ENCODE measurements around the gene RBCK1.
"Not testable (repeated sequence)": the region's sequence is repeated elsewhere in the genome, so short reads cannot be mapped to it uniquely, and the experiment has no call there.

The RBCK1 gene

DNA sequence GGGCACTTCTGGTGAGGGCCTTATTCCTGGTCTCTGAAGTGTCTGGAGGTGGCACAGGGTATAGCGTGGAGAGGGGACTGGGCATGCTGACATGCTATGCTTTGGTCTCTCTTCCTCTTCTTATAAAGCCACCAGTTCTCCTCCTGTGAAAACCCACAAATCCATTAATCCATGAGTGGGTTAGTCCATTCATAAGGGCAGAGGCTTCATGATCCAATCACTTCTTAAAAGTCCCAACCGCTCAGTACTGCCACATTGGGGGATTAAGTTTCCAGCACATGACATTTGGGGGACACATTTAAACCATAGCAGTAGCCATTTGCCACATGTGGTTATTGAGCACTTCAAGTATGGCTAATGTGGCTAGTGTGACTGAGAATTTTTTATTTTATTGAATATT is 31.3 kb upstream of the RBCK1 start:
- Histone ChIP-seq H3K27ac (ENCODE audit: poor library complexity, severe bottlenecking) (no peak overlapping the region), H3K36me3 (ENCODE audit: low read depth) (peaks cover 6% of the 10 kb centered on the region), H3K27me3 (ENCODE audit: insufficient read depth, poor library complexity, severe bottlenecking) (no peaks in the 10 kb centered on the region), H3K9me3 (ENCODE audit: severe bottlenecking) (no peaks in the 10 kb centered on the region), H3K4me1 (ENCODE audit: insufficient read depth, poor library complexity, severe bottlenecking) (peaks cover 44% of the 10 kb centered on the region), H3K4me3 (ENCODE audit: severe bottlenecking) (no peak overlapping the region)
- ATAC-seq (ENCODE audit: low read depth) = no peak
- no peak for DNase-seq (ENCODE audit: low spot score)
- TF ChIP-seq, protein P1, sequence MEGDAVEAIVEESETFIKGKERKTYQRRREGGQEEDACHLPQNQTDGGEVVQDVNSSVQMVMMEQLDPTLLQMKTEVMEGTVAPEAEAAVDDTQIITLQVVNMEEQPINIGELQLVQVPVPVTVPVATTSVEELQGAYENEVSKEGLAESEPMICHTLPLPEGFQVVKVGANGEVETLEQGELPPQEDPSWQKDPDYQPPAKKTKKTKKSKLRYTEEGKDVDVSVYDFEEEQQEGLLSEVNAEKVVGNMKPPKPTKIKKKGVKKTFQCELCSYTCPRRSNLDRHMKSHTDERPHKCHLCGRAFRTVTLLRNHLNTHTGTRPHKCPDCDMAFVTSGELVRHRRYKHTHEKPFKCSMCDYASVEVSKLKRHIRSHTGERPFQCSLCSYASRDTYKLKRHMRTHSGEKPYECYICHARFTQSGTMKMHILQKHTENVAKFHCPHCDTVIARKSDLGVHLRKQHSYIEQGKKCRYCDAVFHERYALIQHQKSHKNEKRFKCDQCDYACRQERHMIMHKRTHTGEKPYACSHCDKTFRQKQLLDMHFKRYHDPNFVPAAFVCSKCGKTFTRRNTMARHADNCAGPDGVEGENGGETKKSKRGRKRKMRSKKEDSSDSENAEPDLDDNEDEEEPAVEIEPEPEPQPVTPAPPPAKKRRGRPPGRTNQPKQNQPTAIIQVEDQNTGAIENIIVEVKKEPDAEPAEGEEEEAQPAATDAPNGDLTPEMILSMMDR (IDR thresholded peaks at IDR 0.05; ENCODE audit: poor library complexity, severe bottlenecking) = no peak

DNA sequence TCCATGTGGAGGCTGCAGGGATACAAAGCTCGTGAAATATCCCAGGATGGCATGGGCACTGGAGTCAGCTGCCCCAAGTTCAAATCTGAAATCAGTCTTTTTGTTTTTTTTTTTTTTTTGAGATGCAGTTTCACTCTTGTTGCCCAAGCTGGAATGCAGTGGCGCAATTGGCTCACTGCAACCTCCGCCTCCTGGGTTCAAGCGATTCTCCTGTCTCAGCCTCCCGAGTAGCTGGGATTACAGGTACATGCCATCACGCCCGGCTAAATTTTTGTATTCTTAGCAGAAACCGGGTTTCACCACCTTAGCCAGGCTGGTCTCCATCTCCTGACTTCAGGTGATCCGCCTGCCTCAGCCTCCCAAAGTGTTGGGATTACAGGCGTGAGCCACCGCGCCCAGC is 30.5 kb upstream of the RBCK1 start:
- not testable (repeated sequence) for H3K4me3 ChIP-seq (ENCODE audit: severe bottlenecking); ATAC-seq (ENCODE audit: low read depth); DNase-seq (ENCODE audit: low spot score); H3K9me3 ChIP-seq (ENCODE audit: severe bottlenecking); H3K27me3 ChIP-seq (ENCODE audit: insufficient read depth, poor library complexity, severe bottlenecking)
- H3K4me1 ChIP-seq (ENCODE audit: insufficient read depth, poor library complexity, severe bottlenecking) = peaks cover 38% of the 10 kb centered on the region
- H3K27ac ChIP-seq (ENCODE audit: poor library complexity, severe bottlenecking) = peak overlapping the region; percentile 95
- peaks cover 13% of the 10 kb centered on the region for H3K36me3 ChIP-seq (ENCODE audit: low read depth)

DNA sequence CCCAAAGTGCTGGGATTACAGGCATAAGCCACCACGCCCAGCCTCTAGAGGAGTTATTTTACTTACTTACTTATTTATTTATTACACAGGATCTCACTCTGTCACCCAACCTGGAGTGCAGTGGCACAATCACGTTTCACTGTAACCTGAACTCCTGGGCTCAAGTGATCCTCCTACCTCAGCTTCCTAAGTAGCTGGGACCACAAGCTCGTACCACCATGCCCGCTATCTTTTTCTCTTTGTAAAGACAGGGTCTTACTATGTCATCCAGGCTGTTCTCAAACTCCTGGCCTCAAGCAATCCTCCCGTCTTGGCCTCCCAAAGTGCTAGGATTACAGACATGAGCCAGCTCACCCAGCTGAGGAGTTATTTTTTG is 29.1 kb upstream of the RBCK1 start:
- Histone ChIP-seq H3K4me1 (ENCODE audit: insufficient read depth, poor library complexity, severe bottlenecking) (peaks cover 37% of the 10 kb centered on the region), H3K4me3 (ENCODE audit: severe bottlenecking) (no peak overlapping the region), H3K27me3 (ENCODE audit: insufficient read depth, poor library complexity, severe bottlenecking) (no peaks in the 10 kb centered on the region), H3K27ac (ENCODE audit: poor library complexity, severe bottlenecking) (peak overlapping the region; percentile 95), H3K36me3 (ENCODE audit: low read depth) (peaks cover 26% of the 10 kb centered on the region), H3K9me3 (ENCODE audit: severe bottlenecking) (no peaks in the 10 kb centered on the region)
- TF ChIP-seq, protein P1 (IDR thresholded peaks at IDR 0.05; ENCODE audit: poor library complexity, severe bottlenecking) = no peak
- no peak for ATAC-seq (ENCODE audit: low read depth)
- no peak for DNase-seq (ENCODE audit: low spot score)

DNA sequence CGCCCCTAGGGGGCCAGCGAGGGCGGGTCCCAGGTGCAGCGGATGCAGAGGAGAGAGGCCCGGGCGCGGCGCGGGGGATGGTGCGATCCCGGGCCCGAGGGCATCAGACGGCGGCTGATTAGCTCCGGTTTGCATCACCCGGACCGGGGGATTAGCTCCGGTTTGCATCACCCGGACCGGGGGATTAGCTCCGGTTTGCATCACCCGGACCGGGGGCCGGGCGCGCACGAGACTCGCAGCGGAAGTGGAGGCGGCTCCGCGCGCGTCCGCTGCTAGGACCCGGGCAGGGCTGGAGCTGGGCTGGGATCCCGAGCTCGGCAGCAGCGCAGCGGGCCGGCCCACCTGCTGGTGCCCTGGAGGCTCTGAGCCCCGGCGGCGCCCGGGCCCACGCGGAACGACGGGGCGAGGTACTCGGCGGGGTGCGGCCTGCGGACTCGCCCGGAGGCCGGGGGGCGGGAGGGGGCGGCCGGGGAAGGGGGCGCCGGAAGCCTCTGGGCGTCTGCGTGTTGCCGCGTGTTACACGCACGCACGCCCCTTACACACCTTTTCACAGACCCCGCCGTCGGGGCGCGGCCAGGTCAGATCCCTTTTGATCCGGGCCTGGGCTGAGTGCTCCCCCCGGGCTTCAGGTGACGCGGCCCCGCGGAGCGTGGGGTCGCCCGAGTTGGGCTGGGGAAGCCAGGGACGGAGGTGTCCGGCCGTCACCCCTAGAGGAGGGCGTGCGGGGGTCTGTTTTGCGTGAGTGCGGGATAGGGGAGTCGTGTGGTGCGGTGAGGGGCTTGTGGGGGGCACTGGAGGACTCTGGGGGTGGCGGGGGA is 27.1 kb upstream of the RBCK1 start:
- Histone ChIP-seq H3K4me3 (ENCODE audit: severe bottlenecking) (peak overlapping the region; percentile 93), H3K27ac (ENCODE audit: poor library complexity, severe bottlenecking) (peak overlapping the region; percentile 95), H3K9me3 (ENCODE audit: severe bottlenecking) (no peaks in the 10 kb centered on the region), H3K36me3 (ENCODE audit: low read depth) (peaks cover 46% of the 10 kb centered on the region), H3K27me3 (ENCODE audit: insufficient read depth, poor library complexity, severe bottlenecking) (no peaks in the 10 kb centered on the region), H3K4me1 (ENCODE audit: insufficient read depth, poor library complexity, severe bottlenecking) (peaks cover 45% of the 10 kb centered on the region)
- ATAC-seq (ENCODE audit: low read depth) = peak; percentile 69
- DNase-seq (ENCODE audit: low spot score) = peak; percentile 91
- TF ChIP-seq, protein P1 (IDR thresholded peaks at IDR 0.05; ENCODE audit: poor library complexity, severe bottlenecking) = peak; percentile 44

DNA sequence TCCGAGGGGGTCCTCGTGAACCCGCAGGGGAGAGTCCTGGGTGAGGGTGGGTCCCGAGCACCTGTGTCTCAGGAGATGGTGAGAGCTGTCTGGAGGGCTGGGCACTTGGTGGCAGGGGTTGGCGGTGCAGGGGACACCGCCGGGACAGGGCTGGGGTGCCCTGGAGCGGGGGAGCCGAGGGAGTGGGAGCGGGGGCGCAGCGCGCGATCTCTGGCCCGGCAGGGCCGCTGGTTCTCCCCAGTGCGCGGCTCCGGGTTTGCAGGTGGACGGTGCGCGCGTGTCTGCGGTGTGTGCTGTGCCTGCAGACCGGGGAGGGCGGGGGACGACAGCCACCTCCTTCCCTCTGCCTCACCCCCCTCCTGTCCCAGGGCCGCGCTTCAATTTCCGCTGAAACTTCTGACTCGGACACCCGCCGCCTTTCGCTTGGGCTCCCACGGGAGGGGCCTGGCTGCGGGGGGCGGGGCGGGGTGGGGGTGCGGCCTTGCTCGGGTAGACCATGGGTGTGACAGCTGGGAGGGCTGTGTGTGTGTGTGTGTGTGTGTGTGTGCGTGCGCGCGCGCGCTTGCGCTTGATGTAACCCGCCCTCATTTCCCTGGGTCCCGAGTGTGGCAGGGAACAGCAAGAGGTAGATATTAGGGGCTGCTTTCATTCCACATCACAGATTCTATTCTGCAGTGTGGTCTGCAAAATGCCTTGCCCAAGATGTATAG is 26.4 kb upstream of the RBCK1 start:
- no peaks in the 10 kb centered on the region for H3K27me3 ChIP-seq (ENCODE audit: insufficient read depth, poor library complexity, severe bottlenecking)
- peak overlapping the region; percentile 93 for H3K4me3 ChIP-seq (ENCODE audit: severe bottlenecking)
- TF ChIP-seq, protein P1 (IDR thresholded peaks at IDR 0.05; ENCODE audit: poor library complexity, severe bottlenecking) = no peak
- peak; percentile 64 for ATAC-seq (ENCODE audit: low read depth)
- peaks cover 54% of the 10 kb centered on the region for H3K36me3 ChIP-seq (ENCODE audit: low read depth)
- DNase-seq (ENCODE audit: low spot score) = peak; percentile 89
- H3K27ac ChIP-seq (ENCODE audit: poor library complexity, severe bottlenecking) = peak overlapping the region; percentile 95
- peaks cover 45% of the 10 kb centered on the region for H3K4me1 ChIP-seq (ENCODE audit: insufficient read depth, poor library complexity, severe bottlenecking)
- H3K9me3 ChIP-seq (ENCODE audit: severe bottlenecking) = no peaks in the 10 kb centered on the region

Data from RWPE2 (cell line).